Lower lobe of right lung (tissue), 2 donors: Measurements from ENCODE around the gene ITPRIPL2. TPM values are rescaled to one million over a fixed set of nuclear protein-coding genes. Genes with fewer than 3 reads are reported as not detected.
A peak's percentile ranks its signal among the peaks of the same experiment; 100 is the strongest.

Source experiments
- ATAC-seq, 2 donors: fragments of 200-7000 bp; cut with Tn5 transposase; one replicate each; pipeline ENCODE4 v1.9.1; 2020 to 2022; ENCODE audit warnings: mild to moderate bottlenecking in 2 of 2, moderate library complexity in 2 of 2
- DNase-seq: peaks from one replicate; pipeline ENCODE4 v3.0.0-alpha.2; 2020
- H3K27ac ChIP-seq: fragments of 200-600 bp; one replicate; pipeline ENCODE4 v1.8.0; 2022
- H3K27me3 ChIP-seq: fragments of 200-600 bp; one replicate; pipeline ENCODE4 v1.8.0; 2022; ENCODE audit warnings: low read depth
- H3K36me3 ChIP-seq: fragments of 200-600 bp; one replicate; pipeline ENCODE4 v1.8.0; 2022; ENCODE audit warnings: mild to moderate bottlenecking
- H3K4me1 ChIP-seq: fragments of 200-600 bp; one replicate; pipeline ENCODE4 v1.8.0; 2022
- H3K4me3 ChIP-seq: fragments of 200-600 bp; one replicate; pipeline ENCODE4 v1.8.0; 2022; ENCODE audit warnings: mild to moderate bottlenecking
- H3K9me3 ChIP-seq: fragments of 200-600 bp; one replicate; pipeline ENCODE4 v1.8.0; 2022
- CTCF ChIP-seq: fragments of 200-600 bp; IDR thresholded peaks from one replicate; pipeline ENCODE4 v1.8.0; 2022; ENCODE audit warnings: antibody characterized with exemption, mild to moderate bottlenecking
- intact Hi-C: fragments of 100-400 bp; cut with DNase I; formaldehyde crosslinking; loops from one replicate; pipeline ENCODE4 v1.11.0; 2022
- total RNA-seq: library from RNA; stranded (reverse); fragmentation: NEBNext Ultra II Directional; extraction: Animal tissue kit (Norgen Biotek cat#: 25700); gene quantifications from one replicate; pipeline ENCODE4 v1.2.1, GENCODE V29; 2021
- donor health status: DM: no; HTN: yes; CAD: no; lungs with severe emphysema.

ITPRIPL2 gene
- total RNA-seq, 1 donor from 2014 or later = 60.7 TPM

- intact Hi-C loops = no loop called here
- Histone ChIP-seq H3K4me1 (peaks cover 15% of the 10 kb centered on the region), H3K9me3 (no peaks in the 10 kb centered on the region), H3K36me3 (peaks cover 57% of the 10 kb centered on the region), H3K27ac (no peak overlapping the region), H3K4me3 (no peak overlapping the region), H3K27me3 (no peaks in the 10 kb centered on the region)
- ATAC-seq = peak; percentile 4 to 12
- peak; percentile 70 for DNase-seq
- peak; percentile 68 for TF ChIP-seq CTCF
Measured at GRCh38 chr16:19071811-19072777, 41.7 kb upstream of the ITPRIPL2 start.

DNA sequence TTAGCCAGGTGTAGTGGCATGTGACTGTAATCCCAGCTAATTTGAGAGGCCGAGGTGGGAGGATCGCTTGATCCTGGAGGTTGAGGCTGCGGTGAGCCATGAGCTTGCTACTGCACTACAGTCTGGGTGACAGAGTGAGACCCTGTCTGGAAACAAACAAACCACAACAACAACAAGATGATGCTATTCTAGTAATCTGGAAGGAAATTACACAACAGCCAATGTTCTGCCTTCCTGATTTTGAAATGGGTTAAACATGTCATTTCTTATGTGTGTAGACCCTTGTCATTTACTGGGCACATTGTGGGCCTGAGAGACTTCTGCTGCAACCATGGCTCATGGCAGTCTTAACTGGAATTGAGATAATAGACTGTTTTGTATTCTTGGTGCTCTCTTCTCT, 40.4 kb upstream of the ITPRIPL2 start:
- H3K9me3 ChIP-seq = no peaks in the 10 kb centered on the region
- no peak for DNase-seq
- H3K27ac ChIP-seq = no peak overlapping the region
- H3K4me1 ChIP-seq = peaks cover 13% of the 10 kb centered on the region
- TF ChIP-seq CTCF = no peak
- H3K27me3 ChIP-seq = no peaks in the 10 kb centered on the region
- intact Hi-C loops = no loop called here
- H3K36me3 ChIP-seq = peaks cover 69% of the 10 kb centered on the region
- no peak for ATAC-seq
- no peak overlapping the region for H3K4me3 ChIP-seq

GRCh38 chr16:19073863-19074262, 39.9 kb upstream of the ITPRIPL2 start:
- Histone ChIP-seq H3K4me1 (peaks cover 8% of the 10 kb centered on the region), H3K4me3 (no peak overlapping the region), H3K36me3 (peaks cover 74% of the 10 kb centered on the region), H3K27ac (no peak overlapping the region), H3K9me3 (no peaks in the 10 kb centered on the region), H3K27me3 (no peaks in the 10 kb centered on the region)
- no peak for ATAC-seq
- intact Hi-C loops = no loop called here
- DNase-seq = no peak
- TF ChIP-seq CTCF = no peak

DNA sequence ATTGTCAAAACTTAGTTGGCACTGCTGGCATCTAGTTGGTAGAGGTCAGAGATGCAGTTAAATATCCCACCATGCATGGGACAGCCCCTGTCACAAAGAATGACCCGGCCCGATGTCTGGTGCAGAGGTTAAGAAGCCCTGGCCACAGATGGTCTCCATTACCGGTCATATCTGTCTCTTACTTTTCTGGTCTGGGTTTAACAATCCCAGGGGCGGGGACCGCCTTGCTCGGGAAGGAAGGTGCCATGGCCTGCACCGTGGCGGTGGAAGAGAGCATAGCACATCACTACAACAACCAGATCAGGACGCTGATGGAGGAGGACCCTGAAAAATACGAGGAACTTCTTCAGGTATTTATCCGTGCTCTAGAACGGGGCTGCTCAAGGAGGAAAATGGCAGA, 38.3 kb upstream of the ITPRIPL2 start:
- H3K9me3 ChIP-seq = no peaks in the 10 kb centered on the region
- ATAC-seq (no peak), DNase-seq (no peak)
- intact Hi-C loops = no loop called here
- no peak for TF ChIP-seq CTCF
- no peaks in the 10 kb centered on the region for H3K4me1 ChIP-seq
- no peaks in the 10 kb centered on the region for H3K27me3 ChIP-seq
- H3K36me3 ChIP-seq = peaks cover 84% of the 10 kb centered on the region
- H3K4me3 ChIP-seq = no peak overlapping the region
- no peak overlapping the region for H3K27ac ChIP-seq

GRCh38 chr16:19077879-19078278, 35.9 kb upstream of the ITPRIPL2 start:
- intact Hi-C loops = no loop called here
- no peaks in the 10 kb centered on the region for H3K4me1 ChIP-seq
- DNase-seq (no peak), ATAC-seq (no peak)
- no peak for TF ChIP-seq CTCF
- peaks cover 77% of the 10 kb centered on the region for H3K36me3 ChIP-seq
- H3K27me3 ChIP-seq = no peaks in the 10 kb centered on the region
- H3K4me3 ChIP-seq = no peak overlapping the region
- no peak overlapping the region for H3K27ac ChIP-seq
- no peaks in the 10 kb centered on the region for H3K9me3 ChIP-seq
